GM12878 (cell line): ENCODE results near the gene ATXN2. TPM values are rescaled to one million over a fixed set of nuclear protein-coding genes. Genes with fewer than 3 reads are reported as not detected.

ENCODE experiments used
- BACH1 ChIP-seq: fragments of 450-650 bp; IDR thresholded peaks from 2 replicates; pipeline ENCODE4 v1.6.1; 2017; ENCODE audit warnings: mild to moderate bottlenecking, borderline replicate concordance
- BCL11A ChIP-seq: IDR thresholded peaks from 2 replicates; pipeline ENCODE4 v1.6.1; 2011; ENCODE audit warnings: low read depth, low read length
- SPI1 ChIP-seq: IDR thresholded peaks from 2 replicates; pipeline ENCODE4 v1.6.1; 2011; ENCODE audit warnings: low read depth, mild to moderate bottlenecking, low read length, moderate library complexity, borderline replicate concordance; ENCODE audit not compliant: insufficient read depth
- TARDBP ChIP-seq: IDR thresholded peaks from 2 replicates; pipeline ENCODE4 v1.6.1; 2016; ENCODE audit warnings: borderline replicate concordance
- TCF7 ChIP-seq: IDR thresholded peaks from 2 replicates; pipeline ENCODE4 v1.6.1; 2014; ENCODE audit warnings: antibody characterized with exemption, borderline replicate concordance
- WRNIP1 ChIP-seq: IDR thresholded peaks from 2 replicates; pipeline ENCODE4 v1.6.1; 2011; ENCODE audit warnings: low read depth, low read length, improper control_type of control experiment, borderline replicate concordance
- YBX1 ChIP-seq: fragments of 450-650 bp; IDR thresholded peaks from 2 replicates; pipeline ENCODE4 v1.6.1; 2016; ENCODE audit warnings: antibody characterized with exemption
- YY1 ChIP-seq: IDR thresholded peaks from 2 replicates; pipeline ENCODE4 v1.6.1; 2011; ENCODE audit warnings: low read depth, mild to moderate bottlenecking, low read length
- ZNF24 ChIP-seq: fragments of 450-650 bp; IDR thresholded peaks from 2 replicates; pipeline ENCODE4 v1.6.1; 2017; ENCODE audit warnings: antibody characterized with exemption, mild to moderate bottlenecking
- polyA plus RNA-seq, 11 experiments: library from polyadenylated mRNA; depleted of rRNA in 4 of 11; unstranded in 6 of 11; stranded (reverse) in 5 of 11; fragments of >200 nt; fragmentation: Nextera tagmentation in 4 of 11; fragmentation: Illumina TruSeq in 1 of 11; extraction: Ambion mirVana in 4 of 11; extraction: Trizol in 1 of 11; gene quantifications; 1 replicate in 1 of 11; 2 replicates in 10 of 11; pipeline versions ENCODE4 v1.2.1 to v1.2.3, GENCODE V29; 2011 to 2016; ENCODE audit warnings: inconsistent platforms in 2 of 11, missing spikeins in 2 of 11, low read depth in 1 of 11
- total RNA-seq, 4 experiments: library from RNA; depleted of rRNA in 3 of 4; stranded (reverse); fragments of >200 nt in 3 of 4; fragmentation: Illumina TruSeq in 1 of 4; extraction: Trizol in 1 of 4; gene quantifications; 2 replicates each; pipeline versions ENCODE4 v1.2.1 to v1.2.3, GENCODE V29; 2013 to 2021
- TF ChIP-seq, protein P1 (sequence below): fragments of 150-350 bp; IDR thresholded peaks from 2 replicates; pipeline ENCODE4 v1.6.1; 2016; ENCODE audit warnings: low read depth, low read length

The ATXN2 gene
- total and polyA plus RNA-seq, 10 of the 15 experiments (the other 5 are each of a cell fraction or from before 2014, with no cell fraction given), result 8.8 to 31.5 (median 19.0) TPM

DNA sequence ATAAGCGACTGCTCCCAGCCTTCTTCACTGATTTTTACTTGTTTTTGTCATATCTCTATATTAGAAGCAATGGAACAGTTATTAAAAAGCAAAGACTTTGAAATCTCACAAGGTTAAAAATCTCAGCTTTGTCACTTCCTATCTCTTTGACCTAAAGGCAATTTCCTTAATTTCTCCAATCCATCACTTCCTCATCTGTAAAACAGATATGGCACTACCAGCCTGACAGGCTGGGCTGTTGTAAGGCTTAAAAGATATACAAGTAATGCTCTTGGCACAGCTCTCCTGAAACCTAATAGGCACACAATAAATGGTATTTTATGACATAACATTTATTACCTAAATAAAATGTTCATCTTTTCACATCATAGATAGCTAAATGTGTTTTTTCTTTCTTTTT is 25.6 kb downstream of the ATXN2 start (continued):
- TF ChIP-seq TCF7 (no peak), BCL11A (no peak), WRNIP1 (no peak), ZNF24 (no peak), TARDBP (no peak), BACH1 (no peak), YBX1 (no peak), YY1 (no peak), SPI1 (no peak)
- TF ChIP-seq, protein P1, sequence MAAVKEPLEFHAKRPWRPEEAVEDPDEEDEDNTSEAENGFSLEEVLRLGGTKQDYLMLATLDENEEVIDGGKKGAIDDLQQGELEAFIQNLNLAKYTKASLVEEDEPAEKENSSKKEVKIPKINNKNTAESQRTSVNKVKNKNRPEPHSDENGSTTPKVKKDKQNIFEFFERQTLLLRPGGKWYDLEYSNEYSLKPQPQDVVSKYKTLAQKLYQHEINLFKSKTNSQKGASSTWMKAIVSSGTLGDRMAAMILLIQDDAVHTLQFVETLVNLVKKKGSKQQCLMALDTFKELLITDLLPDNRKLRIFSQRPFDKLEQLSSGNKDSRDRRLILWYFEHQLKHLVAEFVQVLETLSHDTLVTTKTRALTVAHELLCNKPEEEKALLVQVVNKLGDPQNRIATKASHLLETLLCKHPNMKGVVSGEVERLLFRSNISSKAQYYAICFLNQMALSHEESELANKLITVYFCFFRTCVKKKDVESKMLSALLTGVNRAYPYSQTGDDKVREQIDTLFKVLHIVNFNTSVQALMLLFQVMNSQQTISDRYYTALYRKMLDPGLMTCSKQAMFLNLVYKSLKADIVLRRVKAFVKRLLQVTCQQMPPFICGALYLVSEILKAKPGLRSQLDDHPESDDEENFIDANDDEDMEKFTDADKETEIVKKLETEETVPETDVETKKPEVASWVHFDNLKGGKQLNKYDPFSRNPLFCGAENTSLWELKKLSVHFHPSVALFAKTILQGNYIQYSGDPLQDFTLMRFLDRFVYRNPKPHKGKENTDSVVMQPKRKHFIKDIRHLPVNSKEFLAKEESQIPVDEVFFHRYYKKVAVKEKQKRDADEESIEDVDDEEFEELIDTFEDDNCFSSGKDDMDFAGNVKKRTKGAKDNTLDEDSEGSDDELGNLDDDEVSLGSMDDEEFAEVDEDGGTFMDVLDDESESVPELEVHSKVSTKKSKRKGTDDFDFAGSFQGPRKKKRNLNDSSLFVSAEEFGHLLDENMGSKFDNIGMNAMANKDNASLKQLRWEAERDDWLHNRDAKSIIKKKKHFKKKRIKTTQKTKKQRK, result no peak
